Omental fat pad (tissue), 4 donors: Measurements from ENCODE around the gene PLS1. TPM values are rescaled to one million over a fixed set of nuclear protein-coding genes. Genes with fewer than 3 reads are reported as not detected.

Source experiments
- ATAC-seq: fragments of 150-250 bp; one replicate; pipeline ENCODE4 v1.9.1; 2016; ENCODE audit warnings: mild to moderate bottlenecking, moderate library complexity; ENCODE audit not compliant: low FRiP score
- DNase-seq: peaks from one replicate; pipeline ENCODE4 v3.0.0-alpha.2; 2019; ENCODE audit warnings: low spot score
- CTCF ChIP-seq, 3 donors: fragments of 450-650 bp; IDR thresholded peaks; one replicate each; pipeline ENCODE4 v1.5.1; 2016 to 2017; ENCODE audit warnings: antibody characterized with exemption in 3 of 3, mild to moderate bottlenecking in 3 of 3, moderate library complexity in 2 of 3
- total RNA-seq, 4 donors: library from RNA; depleted of rRNA; stranded (reverse); fragments of >200 nt; gene quantifications; one replicate each; pipeline ENCODE4 v1.1.0, GENCODE V29; 2016

PLS1 gene
- total RNA-seq, 4 donors from 2014 or later: 1.2 to 3.2 (median 2.0) TPM

- no peak for ATAC-seq
- no peak for TF ChIP-seq CTCF (IDR thresholded peaks at IDR 0.05)
- no peak for DNase-seq
Measured at GRCh38 chr3:142638291-142638690, 42.1 kb downstream of the PLS1 start.

- ATAC-seq (no peak), DNase-seq (no peak)
- no peak for TF ChIP-seq CTCF (IDR thresholded peaks at IDR 0.05)
Measured at GRCh38 chr3:142641504-142641903, 45.3 kb downstream of the PLS1 start.

- no peak for ATAC-seq
- DNase-seq: no peak
- TF ChIP-seq CTCF (IDR thresholded peaks at IDR 0.05): no peak
Measured at GRCh38 chr3:142642956-142643355, 46.8 kb downstream of the PLS1 start.

GRCh38 chr3:142644502-142644901 is 48.3 kb downstream of the PLS1 start:
- ATAC-seq (no peak), DNase-seq (no peak)
- no peak for TF ChIP-seq CTCF (IDR thresholded peaks at IDR 0.05)

GRCh38 chr3:142645236-142645793 is 49.1 kb downstream of the PLS1 start:
- TF ChIP-seq CTCF (IDR thresholded peaks at IDR 0.05): no peak
- DNase-seq (no peak), ATAC-seq (no peak)

- ATAC-seq (no peak), DNase-seq (no peak)
- TF ChIP-seq CTCF (IDR thresholded peaks at IDR 0.05): no peak
Measured at GRCh38 chr3:142646020-142646785, 50.0 kb downstream of the PLS1 start.

GRCh38 chr3:142647856-142648255 is 51.7 kb downstream of the PLS1 start:
- no peak for TF ChIP-seq CTCF (IDR thresholded peaks at IDR 0.05)
- no peak for ATAC-seq

More at GRCh38 chr3:142647856-142648255, 51.7 kb downstream of the PLS1 start:
- DNase-seq: no peak
